GM12878 (cell line): ENCODE data around the gene RAB2B. TPM values are rescaled to one million over a fixed set of nuclear protein-coding genes. Genes with fewer than 3 reads are reported as not detected.
A peak's percentile ranks its signal among the peaks of the same experiment; 100 is the strongest.

Source experiments
- ATAC-seq: fragments of 200-7000 bp; cut with Tn5 transposase; 3 replicates; pipeline ENCODE4 v1.9.1; 2020; ENCODE audit warnings: mild to moderate bottlenecking, moderate library complexity
- BruUV-seq: library from RNA; stranded (reverse); fragments of 400-500 nt; replicated peaks from 2 replicates; lab custom pipeline; 2021; lab: Mats Ljungman, UMichigan
- CTCF ChIA-PET: fragments of 300-600 bp; sonication (Branson Sonifier 250); formaldehyde crosslinking; extraction: SDS; loops from one replicate; lab custom pipeline; 2021; ENCODE audit warnings: inconsistent platforms; lab: Yijun Ruan, JAX
- POLR2A ChIA-PET: fragments of 350-600 bp; formaldehyde crosslinking; extraction: SDS; loops from one replicate; lab custom pipeline; 2021; ENCODE audit warnings: inconsistent platforms; lab: Charles Lee
- RAD21 ChIA-PET: fragments of 300-600 bp; sonication (Branson Sonifier 250); formaldehyde crosslinking; loops from one replicate; lab custom pipeline; 2023; ENCODE audit warnings: antibody characterized with exemption; ENCODE audit not compliant: unreplicated experiment; lab: Charles Lee
- SMC1A ChIA-PET: fragments of 300-600 bp; sonication (Branson Sonifier 250); formaldehyde crosslinking; loops from one replicate; lab custom pipeline; 2023; ENCODE audit not compliant: unreplicated experiment, uncharacterized antibody; lab: Charles Lee
- DNase-seq: peaks from one replicate; pipeline ENCODE4 v3.0.0-alpha.2; 2011; ENCODE audit warnings: low read depth, low spot score
- FAIRE-seq: peaks from 3 replicates; lab custom pipeline; 2011; peaks lifted over from hg19 to GRCh38; lab: Jason Lieb, UNC
- H2AFZ ChIP-seq: 2 replicates; pipeline ENCODE4 v1.6.0; 2011; ENCODE audit warnings: low read depth, low read length, control low read depth; ENCODE audit not compliant: control insufficient read depth
- H3K27ac ChIP-seq: 2 replicates; pipeline ENCODE4 v1.5.1; 2011; ENCODE audit warnings: control low read depth; ENCODE audit not compliant: control insufficient read depth, insufficient read depth
- H3K27me3 ChIP-seq, 2 experiments: replicated peaks in 1 of 2; 2 replicates each; pipeline versions ENCODE4 v1.6.0 to v1.6.1; 2011; ENCODE audit warnings: low read length in 1 of 2; ENCODE audit not compliant: control insufficient read depth in 2 of 2, insufficient read depth in 2 of 2
- H3K36me3 ChIP-seq, 2 experiments: 2 replicates each; pipeline ENCODE4 v1.5.1; 2011; ENCODE audit warnings: low read length in 1 of 2; ENCODE audit not compliant: control insufficient read depth in 2 of 2, insufficient read depth in 2 of 2
- H3K4me1 ChIP-seq: 2 replicates; pipeline ENCODE4 v1.6.1; 2011; ENCODE audit warnings: mild to moderate bottlenecking, low read length, moderate library complexity, mixed read lengths; ENCODE audit not compliant: control insufficient read depth, insufficient read depth
- H3K4me2 ChIP-seq: 2 replicates; pipeline ENCODE4 v1.6.0; 2011; ENCODE audit warnings: control low read depth; ENCODE audit not compliant: control insufficient read depth, insufficient read depth
- H3K4me3 ChIP-seq: fragments of 200-600 bp; sonication (generic); 2 replicates; pipeline ENCODE4 v1.5.1; 2016
- H3K79me2 ChIP-seq: 2 replicates; pipeline ENCODE4 v1.6.0; 2011; ENCODE audit warnings: low read length; ENCODE audit not compliant: control insufficient read depth, insufficient read depth
- H3K9ac ChIP-seq: 2 replicates; pipeline ENCODE4 v1.8.0; 2011; ENCODE audit warnings: low read length, control low read depth, mixed read lengths; ENCODE audit not compliant: control insufficient read depth, insufficient read depth
- H3K9me3 ChIP-seq: replicated peaks from 3 replicates; pipeline ENCODE4 v1.5.1; 2011; ENCODE audit warnings: mild to moderate bottlenecking, low read length; ENCODE audit not compliant: control insufficient read depth, insufficient read depth
- H4K20me1 ChIP-seq: 2 replicates; pipeline ENCODE4 v1.6.0; 2011; ENCODE audit not compliant: control insufficient read depth, insufficient read depth
- BHLHE40 ChIP-seq, 2 experiments: fragments of 450-650 bp in 1 of 2; IDR thresholded peaks; 2 replicates each; pipeline ENCODE4 v1.6.1; 2011 to 2017; ENCODE audit warnings: low read depth in 2 of 2, borderline replicate concordance in 1 of 2, improper control_type of control experiment in 1 of 2, low read length in 1 of 2, mild to moderate bottlenecking in 1 of 2
- CBFB ChIP-seq: IDR thresholded peaks from 2 replicates; pipeline ENCODE4 v1.6.1; 2016; ENCODE audit warnings: antibody characterized with exemption, low read depth
- CBX5 ChIP-seq: sonication (generic); IDR thresholded peaks from 2 replicates; pipeline ENCODE4 v1.6.1; 2016; ENCODE audit warnings: low read depth, moderate library complexity, mild to moderate bottlenecking, inconsistent platforms
- EGR1 ChIP-seq, 2 experiments: IDR thresholded peaks; 1 replicate in 1 of 2; 2 replicates in 1 of 2; pipeline ENCODE4 v1.6.1; 2011 to 2012; ENCODE audit warnings: low read depth in 2 of 2, low read length in 2 of 2, borderline replicate concordance in 1 of 2, mild to moderate bottlenecking in 1 of 2, moderate library complexity in 1 of 2
- JUNB ChIP-seq: IDR thresholded peaks from 2 replicates; pipeline ENCODE4 v1.6.1; 2016; ENCODE audit warnings: antibody characterized with exemption, mild to moderate bottlenecking
- JUND ChIP-seq: IDR thresholded peaks from 2 replicates; pipeline ENCODE4 v1.6.1; 2012; ENCODE audit warnings: low read depth, mild to moderate bottlenecking, low read length, improper control_type of control experiment, moderate library complexity
- MTA2 ChIP-seq: fragments of 450-650 bp; IDR thresholded peaks from 2 replicates; pipeline ENCODE4 v1.6.1; 2016; ENCODE audit warnings: low read depth, mild to moderate bottlenecking, moderate library complexity
- PML ChIP-seq: IDR thresholded peaks from 2 replicates; pipeline ENCODE4 v1.6.1; 2012; ENCODE audit warnings: low read length, inconsistent platforms
- POLR2A ChIP-seq: IDR thresholded peaks from 2 replicates; pipeline ENCODE4 v1.6.1; 2011; ENCODE audit warnings: low read depth, mild to moderate bottlenecking, low read length
- POLR2AphosphoS2 ChIP-seq: IDR thresholded peaks from 2 replicates; pipeline ENCODE4 v1.6.1; 2011; ENCODE audit warnings: low read depth, mild to moderate bottlenecking, low read length, improper control_type of control experiment, moderate library complexity
- POLR2AphosphoS5 ChIP-seq: IDR thresholded peaks from 2 replicates; pipeline ENCODE4 v1.6.1; 2011; ENCODE audit warnings: mild to moderate bottlenecking, low read length, inconsistent platforms
- RUNX3 ChIP-seq: IDR thresholded peaks from 2 replicates; pipeline ENCODE4 v1.6.1; 2012; ENCODE audit warnings: low read length, inconsistent platforms
- TAF1 ChIP-seq: IDR thresholded peaks from 2 replicates; pipeline ENCODE4 v1.6.1; 2011; ENCODE audit warnings: mild to moderate bottlenecking, low read depth, low read length, borderline replicate concordance
- WGBS: methylation state at CpG from one replicate; pipeline ENCODE4 v1.1.6; 2016; ENCODE audit warnings: low lambda C conversion rate; ENCODE audit not compliant: insufficient replicate concordance, insufficient coverage; ENCODE audit errors: missing lambda C conversion rate; 5-methylcytosine and 5-hydroxymethylcytosine counted together
- in situ Hi-C: fragments of 300-500 bp; cut with MboI; formaldehyde crosslinking; loops from 9 replicates; pipeline ENCODE4 v1.14.3; 2018; ENCODE audit warnings: mixed read lengths
- intact Hi-C: fragments of 100-400 bp; cut with micrococcal nuclease; formaldehyde crosslinking; loops from one replicate; pipeline ENCODE4 v1.14.2; 2022; ENCODE audit not compliant: unreplicated experiment
- polyA plus RNA-seq, 11 experiments: library from polyadenylated mRNA; depleted of rRNA in 4 of 11; unstranded in 6 of 11; stranded (reverse) in 5 of 11; fragments of >200 nt; fragmentation: Nextera tagmentation in 4 of 11; fragmentation: Illumina TruSeq in 1 of 11; extraction: Ambion mirVana in 4 of 11; extraction: Trizol in 1 of 11; gene quantifications; 1 replicate in 1 of 11; 2 replicates in 10 of 11; pipeline versions ENCODE4 v1.2.1 to v1.2.3, GENCODE V29; 2011 to 2016; ENCODE audit warnings: inconsistent platforms in 2 of 11, missing spikeins in 2 of 11, low read depth in 1 of 11
- total RNA-seq, 4 experiments: library from RNA; depleted of rRNA in 3 of 4; stranded (reverse); fragments of >200 nt in 3 of 4; fragmentation: Illumina TruSeq in 1 of 4; extraction: Trizol in 1 of 4; gene quantifications; 2 replicates each; pipeline versions ENCODE4 v1.2.1 to v1.2.3, GENCODE V29; 2013 to 2021

RAB2B gene
- total and polyA plus RNA-seq, 10 of the 15 experiments (the other 5 are each of a cell fraction or from before 2014, with no cell fraction given) = 5.6 to 45.1 (median 12.5) TPM

DNA sequence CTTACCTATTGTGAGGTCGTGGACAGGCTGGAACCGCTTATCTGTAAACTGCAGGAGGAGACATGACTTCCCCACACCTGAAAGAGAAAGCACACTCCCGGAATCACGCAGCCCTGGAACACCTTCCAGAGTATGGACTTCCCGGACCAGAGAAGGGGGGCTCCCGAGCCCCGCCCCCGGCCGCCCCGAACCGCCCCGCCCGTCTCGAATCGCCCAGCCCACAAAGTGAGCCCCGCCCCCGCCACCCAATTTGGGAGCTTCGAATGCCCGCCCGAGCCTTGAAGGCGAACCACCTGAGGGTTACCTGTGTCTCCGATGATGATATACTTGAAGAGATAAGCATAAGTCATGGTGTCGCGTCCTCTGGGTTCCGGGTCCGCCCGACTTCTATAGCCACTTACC lies 235 bp downstream of the RAB2B start:
- Histone ChIP-seq H3K4me3 (peak overlapping the region; percentile 99), H3K4me2 (peak overlapping the region; percentile 88; the same call in 1 of the 2 replicates), H3K36me3 (peaks cover 0 to 3% of the 10 kb centered on the region in 2 experiments; a peak in 1 of 4 replicates), H3K27ac (peak overlapping the region; percentile 34), H3K27me3 (no peaks in the 10 kb centered on the region), H3K9ac (peak overlapping the region; percentile 65; the same call in 1 of the 2 replicates), H3K9me3 (no peaks in the 10 kb centered on the region), H2AFZ (peak overlapping the region; percentile 88), H4K20me1 (no peaks in the 10 kb centered on the region), H3K79me2 (peaks cover 27% of the 10 kb centered on the region)
- DNase-seq (no peak), ATAC-seq (peak; percentile 70), FAIRE-seq (no peak)
- POLR2A ChIA-PET = interaction anchor here (1.0 to 2.6 kb wide), 6 partner anchors 20 to 62 kb away, joined by 3 to 6 read pairs (median 5); partner anchors contain the start of genes CHD8 and SALL2
- in situ Hi-C loops (no loop called here), intact Hi-C loops (loop anchor here (1.0 kb wide), 1 partner anchor 39 kb away; no protein-coding TSS in a partner anchor)
- no TSS peak for BruUV-seq
- WGBS = under 1% methylated on average over 27 of the region's 27 CpGs
- CTCF ChIA-PET = interaction anchor here (0.6 to 4.0 kb wide), 9 partner anchors 11 to 464 kb away, joined by 3 to 31 read pairs (median 4); partner anchors contain the start of genes CHD8 and METTL3
- RAD21 ChIA-PET = interaction anchor here (0.5 to 1.7 kb wide), 7 partner anchors 20 to 1086 kb away, joined by 3 to 4 read pairs (median 4); partner anchors contain the start of gene CHD8
- no peak for TF ChIP-seq MTA2
- TF ChIP-seq POLR2AphosphoS5 = peak; percentile 68; the same call in 1 of the 2 replicates
- no peak for TF ChIP-seq TAF1
- TF ChIP-seq CBX5 = no peak
- peak; percentile 66; the same call in 1 of the 2 replicates for TF ChIP-seq POLR2A
- peak; percentile 39 for TF ChIP-seq PML
- TF ChIP-seq CBFB = peak; percentile 5; the same call in 1 of the 2 replicates
- 0 out of 2 replicates have a peak, but pooled peaks have one; percentile 19 for TF ChIP-seq POLR2AphosphoS2
- peak; percentile 27; the same call in 1 of the 2 replicates for TF ChIP-seq JUND
- no peak for TF ChIP-seq JUNB
- TF ChIP-seq BHLHE40 (IDR thresholded peaks at IDR 0.05; ENCODE audit: borderline replicate concordance in 1 of 2, low read depth in 2 of 2, low read length in 1 of 2) = peak in 1 of 2 experiments; percentile 19; a peak in 1 of 4 replicates
- peak; percentile 16; the same call in 1 of the 2 replicates for TF ChIP-seq RUNX3
- TF ChIP-seq EGR1 (IDR thresholded peaks at IDR 0.05; ENCODE audit: borderline replicate concordance in 1 of 2, low read depth in 2 of 2, low read length in 2 of 2) = 0 out of 3 replicates have a peak, but pooled peaks of 1 of the 2 experiments have one; percentile 52
- TF ChIP-seq, all 136 proteins: peak for 9
- H3K4me1 ChIP-seq = peaks cover 5% of the 10 kb centered on the region
- SMC1A ChIA-PET = interaction anchor here (0.7 to 4.1 kb wide), 6 partner anchors 22 to 206 kb away, joined by 3 to 19 read pairs (median 4); partner anchors contain the start of gene SALL2
